Mammary epithelial cell (primary cell): ENCODE data around the gene FSTL4.

Source experiments
- CTCF ChIP-seq, 2 donors: IDR thresholded peaks in 1 of 2; conservative IDR thresholded peaks in 1 of 2; 2 replicates each; pipeline ENCODE4 v1.5.1; 2011 to 2012; ENCODE audit warnings: inconsistent platforms in 2 of 2, low read length in 2 of 2, mild to moderate bottlenecking in 2 of 2, control low read depth in 1 of 2, low read depth in 1 of 2; ENCODE audit not compliant: insufficient read depth in 1 of 2; ENCODE audit errors: extremely low read depth in 1 of 2
- EZH2 ChIP-seq: IDR thresholded peaks from 2 replicates; pipeline ENCODE4 v1.6.1; 2012; ENCODE audit warnings: low read length, inconsistent platforms, borderline replicate concordance

GRCh38 chr5:133454442-133454841 is 157.9 kb downstream of the FSTL4 start:
- TF ChIP-seq CTCF (conservative IDR thresholded peaks at IDR 0.05 in 1 of 2, IDR thresholded peaks at IDR 0.05 in 1 of 2; ENCODE audit: extremely low read depth in 1 of 2, insufficient read depth in 1 of 2, low read depth in 1 of 2, low read length in 2 of 2) (no peak), EZH2 (no peak)
